Loucy (cell line): ENCODE data around the gene VSIG10.

Experiments used
- H2AFZ ChIP-seq: fragments of 200-600 bp; sonication (generic); 2 replicates; pipeline ENCODE4 v1.6.0; 2016; ENCODE audit warnings: antibody characterized with exemption, mild to moderate bottlenecking, low read length, moderate library complexity
- H3F3A ChIP-seq: fragments of 200-600 bp; 2 replicates; pipeline ENCODE4 v1.6.0; 2016; ENCODE audit warnings: antibody characterized with exemption, low read depth, mild to moderate bottlenecking
- H3K27me3 ChIP-seq: fragments of 200-600 bp; sonication (generic); 2 replicates; pipeline ENCODE4 v1.6.1; 2014; ENCODE audit warnings: low read length, mild to moderate bottlenecking; ENCODE audit not compliant: insufficient read depth, poor library complexity, severe bottlenecking
- H3K36me3 ChIP-seq: fragments of 200-600 bp; sonication (generic); 2 replicates; pipeline ENCODE4 v1.6.1; 2016; ENCODE audit warnings: low read length; ENCODE audit not compliant: insufficient read depth
- H3K4me1 ChIP-seq: fragments of 200-600 bp; sonication (generic); 2 replicates; pipeline ENCODE4 v1.5.1; 2014; ENCODE audit warnings: low read length, mild to moderate bottlenecking; ENCODE audit not compliant: insufficient read depth, poor library complexity, severe bottlenecking
- H3K4me2 ChIP-seq: fragments of 200-600 bp; sonication (generic); 2 replicates; pipeline ENCODE4 v1.6.0; 2014; ENCODE audit warnings: antibody characterized with exemption, low read length, low read depth, mild to moderate bottlenecking; ENCODE audit not compliant: poor library complexity, severe bottlenecking
- H3K4me3 ChIP-seq: fragments of 200-600 bp; sonication (generic); 2 replicates; pipeline ENCODE4 v1.5.1; 2014; ENCODE audit warnings: low read length, mild to moderate bottlenecking, mixed read lengths; ENCODE audit not compliant: poor library complexity, severe bottlenecking
- H3K79me2 ChIP-seq: fragments of 200-600 bp; sonication (generic); 2 replicates; pipeline ENCODE4 v1.6.1; 2014; ENCODE audit warnings: low read length; ENCODE audit not compliant: insufficient read depth
- H3K9ac ChIP-seq: fragments of 200-600 bp; sonication (generic); 2 replicates; pipeline ENCODE4 v1.6.0; 2014; ENCODE audit warnings: mild to moderate bottlenecking, low read depth, low read length, moderate library complexity; ENCODE audit not compliant: poor library complexity, severe bottlenecking
- H3K9me2 ChIP-seq: fragments of 200-600 bp; sonication (generic); replicated peaks from 2 replicates; pipeline ENCODE4 v1.6.1; 2016; ENCODE audit warnings: low read depth, low read length, mixed read lengths
- H3K9me3 ChIP-seq: fragments of 200-600 bp; sonication (generic); 2 replicates; pipeline ENCODE4 v1.6.1; 2014; ENCODE audit warnings: mild to moderate bottlenecking, antibody characterized with exemption, low read length, low read depth; ENCODE audit not compliant: insufficient read depth
- H4K20me1 ChIP-seq: fragments of 200-600 bp; sonication (generic); 2 replicates; pipeline ENCODE4 v1.6.0; 2014; ENCODE audit warnings: antibody characterized with exemption, low read length, mild to moderate bottlenecking; ENCODE audit not compliant: insufficient read depth, poor library complexity, severe bottlenecking
- CTCF ChIP-seq: fragments of 200-600 bp; sonication (generic); conservative IDR thresholded peaks from 2 replicates; pipeline ENCODE4 v1.5.1; 2014; ENCODE audit warnings: mild to moderate bottlenecking, antibody characterized with exemption, low read length
- EZH2phosphoT487 ChIP-seq: fragments of 200-600 bp; IDR thresholded peaks from 2 replicates; pipeline ENCODE4 v1.6.1; 2018; ENCODE audit warnings: antibody characterized with exemption, mild to moderate bottlenecking, moderate library complexity, borderline replicate concordance

The VSIG10 gene

GRCh38 chr12:118148287-118148686 is 44.5 kb upstream of the VSIG10 start:
- no peak overlapping the region for H3K9ac ChIP-seq
- H3K9me3 ChIP-seq: no peaks in the 10 kb centered on the region
- H3K9me2 ChIP-seq: no peaks in the 10 kb centered on the region
- no peaks in the 10 kb centered on the region for H3K79me2 ChIP-seq
- TF ChIP-seq CTCF (no peak), EZH2phosphoT487 (no peak)
- H3K4me1 ChIP-seq: no peaks in the 10 kb centered on the region
- H4K20me1 ChIP-seq: no peaks in the 10 kb centered on the region
- H3K4me2 ChIP-seq: no peak overlapping the region
- no peak overlapping the region for H3K4me3 ChIP-seq
- peaks cover 39% of the 10 kb centered on the region for H3K36me3 ChIP-seq
- no peaks in the 10 kb centered on the region for H3F3A ChIP-seq
- H3K27me3 ChIP-seq: no peaks in the 10 kb centered on the region
- H2AFZ ChIP-seq: no peak overlapping the region

GRCh38 chr12:118145798-118146156 is 42.0 kb upstream of the VSIG10 start:
- H3K36me3 ChIP-seq: peaks cover 30% of the 10 kb centered on the region
- no peak overlapping the region for H3K4me3 ChIP-seq
- H3K9ac ChIP-seq: no peak overlapping the region

GRCh38 chr12:118145113-118145797 is 41.4 kb upstream of the VSIG10 start:
- no peaks in the 10 kb centered on the region for H4K20me1 ChIP-seq
- no peaks in the 10 kb centered on the region for H3K27me3 ChIP-seq
- H3K4me1 ChIP-seq: no peaks in the 10 kb centered on the region
- no peak overlapping the region for H3K9ac ChIP-seq
- H3K79me2 ChIP-seq: no peaks in the 10 kb centered on the region
- H3F3A ChIP-seq: no peaks in the 10 kb centered on the region
- H3K36me3 ChIP-seq: peaks cover 28% of the 10 kb centered on the region; the same call in 1 of the 2 replicates
- no peak overlapping the region for H3K4me2 ChIP-seq
- no peak overlapping the region for H2AFZ ChIP-seq
- no peak overlapping the region for H3K4me3 ChIP-seq
- TF ChIP-seq EZH2phosphoT487 (no peak), CTCF (no peak)
- no peaks in the 10 kb centered on the region for H3K9me3 ChIP-seq
- no peaks in the 10 kb centered on the region for H3K9me2 ChIP-seq

More at GRCh38 chr12:118145798-118146156, 42.0 kb upstream of the VSIG10 start:
- Histone ChIP-seq H3K9me3 (no peaks in the 10 kb centered on the region), H4K20me1 (no peaks in the 10 kb centered on the region), H3K9me2 (no peaks in the 10 kb centered on the region), H3K27me3 (no peaks in the 10 kb centered on the region), H3F3A (no peaks in the 10 kb centered on the region), H2AFZ (no peak overlapping the region), H3K4me1 (no peaks in the 10 kb centered on the region), H3K79me2 (no peaks in the 10 kb centered on the region), H3K4me2 (no peak overlapping the region)
- TF ChIP-seq EZH2phosphoT487: no peak
- no peak for TF ChIP-seq CTCF
